Measurements from ENCODE around the gene SNX8. TPM values are rescaled to one million over a fixed set of nuclear protein-coding genes. Genes with fewer than 3 reads are reported as not detected.

The SNX8 gene
- total RNA-seq, 1 experiment from 2014 or later: 139 TPM

DNA sequence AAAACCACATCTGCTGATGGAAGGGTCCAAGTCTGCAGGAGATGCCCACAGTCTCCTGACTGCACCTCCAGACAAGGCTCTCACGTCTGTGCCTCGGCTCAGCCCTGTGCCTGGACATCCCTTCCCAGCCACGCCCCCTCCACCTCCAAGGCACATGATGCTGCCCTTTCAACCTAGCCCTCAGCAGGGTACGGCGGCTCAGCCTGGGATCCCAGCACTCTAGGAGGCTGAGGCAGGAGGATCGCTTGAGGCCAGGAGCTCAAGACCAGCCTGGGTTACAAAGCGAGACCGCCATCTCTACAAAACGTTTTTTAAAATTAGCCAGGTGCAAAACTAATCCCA lies 95.8 kb downstream of the SNX8 start:
- ChIA-PET POLR2A (no interaction called here), CTCF (interaction anchor here (0.7 kb wide), 1 partner anchor 24 kb away, joined by 3 read pairs; no protein-coding TSS in a partner anchor)
- intact Hi-C loops (cut with micrococcal nuclease; ENCODE audit: unreplicated experiment) (no loop called here), in situ Hi-C loops (cut with HindIII; ENCODE audit: low pct_unique_long_range_greater_than_20kb, low sequenced_read_pairs) (no loop called here)
- H3K9me3 ChIP-seq (ENCODE audit: control insufficient read depth, insufficient read depth, low read depth, low read length): no peaks in the 10 kb centered on the region
- BruUV-seq (replicated peaks): TSS peak; percentile 62
- H3K4me3 ChIP-seq (ENCODE audit: low read depth in 2 of 2, low read length in 2 of 2): no peak overlapping the region
- no peak overlapping the region for H3K27ac ChIP-seq (ENCODE audit: low read length)
- H3K27me3 ChIP-seq (ENCODE audit: control insufficient read depth, insufficient read depth, low read length): no peaks in the 10 kb centered on the region
- H3K4me1 ChIP-seq (ENCODE audit: control insufficient read depth, insufficient read depth, low read length): no peaks in the 10 kb centered on the region
- ATAC-seq: no peak
- TF ChIP-seq POLR2AphosphoS5 (IDR thresholded peaks at IDR 0.05; ENCODE audit: low read depth, low read length) (no peak), TCF7L2 (IDR thresholded peaks at IDR 0.05; ENCODE audit: low read depth, low read length) (no peak), SIN3A (IDR thresholded peaks at IDR 0.05; ENCODE audit: borderline replicate concordance, insufficient read depth, low read depth, low read length) (no peak)
- no peaks in the 10 kb centered on the region for H3K36me3 ChIP-seq (ENCODE audit: control insufficient read depth, insufficient read depth, low read length)
- DNase-seq (ENCODE audit: low read depth, low spot score): no peak

DNA sequence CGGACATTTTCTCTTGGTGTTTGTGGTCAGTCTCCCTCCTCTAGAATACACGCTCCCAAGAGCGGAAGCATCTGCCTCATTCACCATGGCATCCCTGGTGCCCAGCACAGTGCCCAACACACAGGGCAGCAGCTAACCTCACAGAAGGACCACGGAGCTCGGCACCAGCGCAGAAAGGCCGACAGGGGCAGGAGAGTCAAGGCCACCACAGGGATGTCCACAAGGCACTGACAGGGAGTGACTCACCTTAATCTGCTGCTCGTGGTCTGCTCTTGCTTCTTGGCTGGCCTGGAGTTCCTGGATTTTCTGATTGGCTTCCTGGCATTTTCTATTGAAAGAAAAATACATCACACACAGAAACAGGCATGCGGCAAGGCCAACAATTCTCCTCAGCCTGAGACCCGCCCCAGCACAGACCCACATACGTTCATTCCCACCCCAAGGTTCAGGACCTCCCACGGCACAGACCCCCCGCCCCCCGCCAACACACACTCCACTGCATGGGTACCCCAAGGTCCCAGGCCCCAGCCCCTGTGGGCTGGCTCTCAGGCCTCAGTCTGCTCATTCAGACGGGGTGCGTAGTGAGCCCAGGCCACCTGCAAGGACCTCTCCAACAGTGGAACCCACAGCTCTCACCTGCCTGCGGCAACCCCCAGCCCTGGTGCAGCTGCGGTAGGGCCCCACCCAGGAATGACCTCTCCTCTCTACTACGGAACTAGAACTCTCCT lies 96.4 kb downstream of the SNX8 start:
- DNase-seq (ENCODE audit: low read depth, low spot score): no peak
- Histone ChIP-seq H3K27me3 (ENCODE audit: control insufficient read depth, insufficient read depth, low read length) (no peaks in the 10 kb centered on the region), H3K4me3 (ENCODE audit: low read depth in 2 of 2, low read length in 2 of 2) (no peak overlapping the region), H3K4me1 (ENCODE audit: control insufficient read depth, insufficient read depth, low read length) (no peaks in the 10 kb centered on the region), H3K36me3 (ENCODE audit: control insufficient read depth, insufficient read depth, low read length) (no peaks in the 10 kb centered on the region), H3K9me3 (ENCODE audit: control insufficient read depth, insufficient read depth, low read depth, low read length) (no peaks in the 10 kb centered on the region), H3K27ac (ENCODE audit: low read length) (no peak overlapping the region)
- POLR2A ChIA-PET: no interaction called here
- in situ Hi-C loops (cut with HindIII; ENCODE audit: low pct_unique_long_range_greater_than_20kb, low sequenced_read_pairs): no loop called here
- TF ChIP-seq SIN3A (IDR thresholded peaks at IDR 0.05; ENCODE audit: borderline replicate concordance, insufficient read depth, low read depth, low read length) (no peak), POLR2AphosphoS5 (IDR thresholded peaks at IDR 0.05; ENCODE audit: low read depth, low read length) (no peak)
- intact Hi-C loops (cut with micrococcal nuclease; ENCODE audit: unreplicated experiment): no loop called here
- BruUV-seq (replicated peaks): no TSS peak
- CTCF ChIA-PET: interaction anchor here (0.7 kb wide), 1 partner anchor 23 kb away, joined by 3 read pairs; no protein-coding TSS in a partner anchor
- ATAC-seq: no peak

DNA sequence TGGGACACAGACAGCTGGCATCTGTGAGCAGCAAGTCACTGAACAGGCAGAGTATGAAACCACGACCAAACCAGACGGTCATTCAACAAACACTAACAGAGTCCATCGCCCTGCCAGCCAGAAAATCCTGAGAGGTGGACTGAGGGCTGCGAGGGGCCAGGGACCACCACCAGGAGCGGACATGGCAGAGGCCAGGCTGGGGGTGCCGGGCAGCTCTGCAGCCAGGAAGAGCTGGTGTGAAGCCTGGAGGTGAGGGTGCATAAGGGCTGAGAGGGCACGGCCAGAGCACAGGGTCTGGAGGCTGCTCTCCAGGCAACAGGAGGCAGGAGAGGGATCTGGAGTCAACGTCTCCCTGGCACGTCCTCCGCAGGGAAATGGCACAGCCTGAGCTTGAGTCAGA lies 97.0 kb downstream of the SNX8 start:
- DNase-seq (ENCODE audit: low read depth, low spot score): no peak
- no peaks in the 10 kb centered on the region for H3K27me3 ChIP-seq (ENCODE audit: control insufficient read depth, insufficient read depth, low read length)
- H3K27ac ChIP-seq (ENCODE audit: low read length): no peak overlapping the region
- H3K9me3 ChIP-seq (ENCODE audit: control insufficient read depth, insufficient read depth, low read depth, low read length): no peaks in the 10 kb centered on the region
- no peaks in the 10 kb centered on the region for H3K36me3 ChIP-seq (ENCODE audit: control insufficient read depth, insufficient read depth, low read length)
- in situ Hi-C loops (cut with HindIII; ENCODE audit: low pct_unique_long_range_greater_than_20kb, low sequenced_read_pairs) (no loop called here), intact Hi-C loops (cut with micrococcal nuclease; ENCODE audit: unreplicated experiment) (no loop called here)
- TF ChIP-seq, protein P1, sequence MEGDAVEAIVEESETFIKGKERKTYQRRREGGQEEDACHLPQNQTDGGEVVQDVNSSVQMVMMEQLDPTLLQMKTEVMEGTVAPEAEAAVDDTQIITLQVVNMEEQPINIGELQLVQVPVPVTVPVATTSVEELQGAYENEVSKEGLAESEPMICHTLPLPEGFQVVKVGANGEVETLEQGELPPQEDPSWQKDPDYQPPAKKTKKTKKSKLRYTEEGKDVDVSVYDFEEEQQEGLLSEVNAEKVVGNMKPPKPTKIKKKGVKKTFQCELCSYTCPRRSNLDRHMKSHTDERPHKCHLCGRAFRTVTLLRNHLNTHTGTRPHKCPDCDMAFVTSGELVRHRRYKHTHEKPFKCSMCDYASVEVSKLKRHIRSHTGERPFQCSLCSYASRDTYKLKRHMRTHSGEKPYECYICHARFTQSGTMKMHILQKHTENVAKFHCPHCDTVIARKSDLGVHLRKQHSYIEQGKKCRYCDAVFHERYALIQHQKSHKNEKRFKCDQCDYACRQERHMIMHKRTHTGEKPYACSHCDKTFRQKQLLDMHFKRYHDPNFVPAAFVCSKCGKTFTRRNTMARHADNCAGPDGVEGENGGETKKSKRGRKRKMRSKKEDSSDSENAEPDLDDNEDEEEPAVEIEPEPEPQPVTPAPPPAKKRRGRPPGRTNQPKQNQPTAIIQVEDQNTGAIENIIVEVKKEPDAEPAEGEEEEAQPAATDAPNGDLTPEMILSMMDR (IDR thresholded peaks at IDR 0.05): no peak
- TF ChIP-seq TCF7L2 (IDR thresholded peaks at IDR 0.05; ENCODE audit: low read depth, low read length): no peak
- TF ChIP-seq SIN3A (IDR thresholded peaks at IDR 0.05; ENCODE audit: borderline replicate concordance, insufficient read depth, low read depth, low read length): no peak
- no peak for TF ChIP-seq POLR2AphosphoS5 (IDR thresholded peaks at IDR 0.05; ENCODE audit: low read depth, low read length)
- TF ChIP-seq, protein P2, sequence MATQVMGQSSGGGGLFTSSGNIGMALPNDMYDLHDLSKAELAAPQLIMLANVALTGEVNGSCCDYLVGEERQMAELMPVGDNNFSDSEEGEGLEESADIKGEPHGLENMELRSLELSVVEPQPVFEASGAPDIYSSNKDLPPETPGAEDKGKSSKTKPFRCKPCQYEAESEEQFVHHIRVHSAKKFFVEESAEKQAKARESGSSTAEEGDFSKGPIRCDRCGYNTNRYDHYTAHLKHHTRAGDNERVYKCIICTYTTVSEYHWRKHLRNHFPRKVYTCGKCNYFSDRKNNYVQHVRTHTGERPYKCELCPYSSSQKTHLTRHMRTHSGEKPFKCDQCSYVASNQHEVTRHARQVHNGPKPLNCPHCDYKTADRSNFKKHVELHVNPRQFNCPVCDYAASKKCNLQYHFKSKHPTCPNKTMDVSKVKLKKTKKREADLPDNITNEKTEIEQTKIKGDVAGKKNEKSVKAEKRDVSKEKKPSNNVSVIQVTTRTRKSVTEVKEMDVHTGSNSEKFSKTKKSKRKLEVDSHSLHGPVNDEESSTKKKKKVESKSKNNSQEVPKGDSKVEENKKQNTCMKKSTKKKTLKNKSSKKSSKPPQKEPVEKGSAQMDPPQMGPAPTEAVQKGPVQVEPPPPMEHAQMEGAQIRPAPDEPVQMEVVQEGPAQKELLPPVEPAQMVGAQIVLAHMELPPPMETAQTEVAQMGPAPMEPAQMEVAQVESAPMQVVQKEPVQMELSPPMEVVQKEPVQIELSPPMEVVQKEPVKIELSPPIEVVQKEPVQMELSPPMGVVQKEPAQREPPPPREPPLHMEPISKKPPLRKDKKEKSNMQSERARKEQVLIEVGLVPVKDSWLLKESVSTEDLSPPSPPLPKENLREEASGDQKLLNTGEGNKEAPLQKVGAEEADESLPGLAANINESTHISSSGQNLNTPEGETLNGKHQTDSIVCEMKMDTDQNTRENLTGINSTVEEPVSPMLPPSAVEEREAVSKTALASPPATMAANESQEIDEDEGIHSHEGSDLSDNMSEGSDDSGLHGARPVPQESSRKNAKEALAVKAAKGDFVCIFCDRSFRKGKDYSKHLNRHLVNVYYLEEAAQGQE (IDR thresholded peaks at IDR 0.05; ENCODE audit: insufficient read depth in 1 of 2, low read depth in 2 of 2, low read length in 1 of 2): no peak
- BruUV-seq (replicated peaks): no TSS peak
- no peak overlapping the region for H3K4me3 ChIP-seq (ENCODE audit: low read depth in 2 of 2, low read length in 2 of 2)
- H3K4me1 ChIP-seq (ENCODE audit: control insufficient read depth, insufficient read depth, low read length): no peaks in the 10 kb centered on the region
- POLR2A ChIA-PET: no interaction called here
- ATAC-seq: no peak
- CTCF ChIA-PET: no interaction called here
